ENCODE results near the gene CARMIL3.
"Not testable (repeated sequence)": the region's sequence is repeated elsewhere in the genome, so short reads cannot be mapped to it uniquely, and the experiment has no call there.

Gene CARMIL3

GRCh38 chr14:24098927-24099813 lies 47.4 kb downstream of the CARMIL3 start:
- no peak for DNase-seq

GRCh38 chr14:24100197-24100981 lies 48.6 kb downstream of the CARMIL3 start:
- DNase-seq, result no peak

- no peak for DNase-seq
Measured at GRCh38 chr14:24100982-24101494, 49.2 kb downstream of the CARMIL3 start.

GRCh38 chr14:24102357-24103048 lies 50.7 kb downstream of the CARMIL3 start:
- DNase-seq, result no peak

- DNase-seq, result no peak
Measured at GRCh38 chr14:24103451-24103850, 51.6 kb downstream of the CARMIL3 start.

GRCh38 chr14:24105609-24106239 lies 53.9 kb downstream of the CARMIL3 start:
- not testable (repeated sequence) for DNase-seq

GRCh38 chr14:24106672-24107271 lies 55.0 kb downstream of the CARMIL3 start:
- DNase-seq, result no peak

GRCh38 chr14:24108336-24108874 lies 56.6 kb downstream of the CARMIL3 start:
- no peak for DNase-seq

- DNase-seq, result no peak
Measured at GRCh38 chr14:24110060-24110459, 58.3 kb downstream of the CARMIL3 start.

- DNase-seq, result no peak
Measured at GRCh38 chr14:24110523-24110922, 58.7 kb downstream of the CARMIL3 start.

- peak in 1 of 4 experiments; percentile 47 for DNase-seq
Measured at GRCh38 chr14:24113379-24113800, 61.6 kb downstream of the CARMIL3 start.

GRCh38 chr14:24113801-24114531 lies 62.2 kb downstream of the CARMIL3 start:
- peak; percentile 57 to 72 (median 64) for DNase-seq

GRCh38 chr14:24114532-24115421 lies 63.0 kb downstream of the CARMIL3 start, which contains the start of the genes DCAF11 and NRL:
Gene DCAF11 (plus strand): TSS chr14:24114777. CDS start chr14:24115595, 818 bp downstream.
Gene NRL (minus strand): TSS chr14:24114949. CDS start chr14:24082848, 32,101 bp downstream.
- DNase-seq, result peak; percentile 97 to 99 (median 99)

- no peak for DNase-seq
Measured at GRCh38 chr14:24115422-24116127, 63.8 kb downstream of the CARMIL3 start.

GRCh38 chr14:24116128-24116814 lies 64.5 kb downstream of the CARMIL3 start:
- no peak for DNase-seq

GRCh38 chr14:24117179-24117578 lies 65.4 kb downstream of the CARMIL3 start:
- DNase-seq, result no peak

All from activated naive CD4-positive, alpha-beta T cell (primary cell).